Amygdala (tissue), 56 donors: Measurements from ENCODE around the gene C17orf100.

Source experiments
- DNase-seq, 56 donors: peaks; one replicate each; lab custom pipeline; 2025; lab: John Stamatoyannopoulos, UW

C17orf100 gene

GRCh38 chr17:6667516-6667915 is 16.0 kb downstream of the C17orf100 start:
- no peak for DNase-seq

GRCh38 chr17:6668219-6668618 is 16.7 kb downstream of the C17orf100 start:
- no peak for DNase-seq

GRCh38 chr17:6668727-6669425 is 17.3 kb downstream of the C17orf100 start:
- DNase-seq = no peak

- no peak for DNase-seq
Observed at GRCh38 chr17:6669479-6670212, 18.1 kb downstream of the C17orf100 start.

GRCh38 chr17:6670571-6670970 is 19.0 kb downstream of the C17orf100 start:
- no peak for DNase-seq

- DNase-seq = no peak
Observed at GRCh38 chr17:6670999-6671398, 19.4 kb downstream of the C17orf100 start.

GRCh38 chr17:6671431-6671830 is 19.9 kb downstream of the C17orf100 start:
- no peak for DNase-seq

GRCh38 chr17:6674586-6674985 is 23.0 kb downstream of the C17orf100 start:
- DNase-seq = no peak

- no peak for DNase-seq
Observed at GRCh38 chr17:6675201-6675825, 23.8 kb downstream of the C17orf100 start.

GRCh38 chr17:6676802-6677157 is 25.2 kb downstream of the C17orf100 start:
- no peak for DNase-seq

GRCh38 chr17:6677158-6677831 is 25.7 kb downstream of the C17orf100 start:
- no peak for DNase-seq

GRCh38 chr17:6677946-6678345 is 26.4 kb downstream of the C17orf100 start:
- no peak for DNase-seq

- DNase-seq = no peak
Observed at GRCh38 chr17:6679241-6679640, 27.7 kb downstream of the C17orf100 start.

GRCh38 chr17:6681176-6681575 is 29.6 kb downstream of the C17orf100 start:
- DNase-seq = no peak

- DNase-seq = no peak
Observed at GRCh38 chr17:6681671-6682070, 30.1 kb downstream of the C17orf100 start.

GRCh38 chr17:6682339-6682738 is 30.8 kb downstream of the C17orf100 start:
- no peak for DNase-seq

GRCh38 chr17:6683081-6683684 is 31.6 kb downstream of the C17orf100 start:
- no peak for DNase-seq

- DNase-seq = no peak
Observed at GRCh38 chr17:6683730-6684459, 32.3 kb downstream of the C17orf100 start.

GRCh38 chr17:6684460-6684783 is 32.9 kb downstream of the C17orf100 start:
- DNase-seq = no peak
